Endodermal cell (in vitro differentiated cells): ENCODE results near the gene CAMK2B. TPM values are rescaled to one million over a fixed set of nuclear protein-coding genes. Genes with fewer than 3 reads are reported as not detected.

Experiments used
- DNase-seq: peaks from one replicate; pipeline ENCODE4 v3.0.0-alpha.2; 2017
- H3K27ac ChIP-seq: 2 replicates; pipeline ENCODE4 v1.5.1; 2013; ENCODE audit warnings: mild to moderate bottlenecking, low read depth, low read length, moderate library complexity
- H3K27me3 ChIP-seq: 2 replicates; pipeline ENCODE4 v1.6.1; 2013; ENCODE audit warnings: mild to moderate bottlenecking, low read length, moderate library complexity; ENCODE audit not compliant: insufficient read depth, control insufficient read depth, poor library complexity, severe bottlenecking
- H3K36me3 ChIP-seq: 2 replicates; pipeline ENCODE4 v1.7.0; 2013; ENCODE audit warnings: mild to moderate bottlenecking, low read length, moderate library complexity; ENCODE audit not compliant: control insufficient read depth, insufficient read depth
- H3K4me1 ChIP-seq: one replicate; pipeline ENCODE4 v1.7.0; 2013; ENCODE audit warnings: low read length; ENCODE audit not compliant: control insufficient read depth, insufficient read depth
- H3K4me3 ChIP-seq: 2 replicates; pipeline ENCODE4 v1.5.1; 2013; ENCODE audit warnings: mild to moderate bottlenecking, low read length, moderate library complexity
- H3K9ac ChIP-seq: 2 replicates; pipeline ENCODE4 v1.6.1; 2013; ENCODE audit warnings: mild to moderate bottlenecking, low read length, moderate library complexity; ENCODE audit not compliant: poor library complexity, severe bottlenecking; ENCODE audit errors: extremely low read depth
- H3K9me3 ChIP-seq: 2 replicates; pipeline ENCODE4 v1.6.1; 2013; ENCODE audit warnings: mild to moderate bottlenecking, low read length, moderate library complexity; ENCODE audit not compliant: control insufficient read depth
- H3K27ac Mint-ChIP-seq: 2 replicates; pipeline ENCODE4 v1.8.0; 2020; ENCODE audit warnings: mixed read lengths
- H3K27me3 Mint-ChIP-seq: 2 replicates; pipeline ENCODE4 v1.8.0; 2021; ENCODE audit warnings: mild to moderate bottlenecking, mixed read lengths; ENCODE audit not compliant: insufficient read depth
- H3K36me3 Mint-ChIP-seq: 2 replicates; pipeline ENCODE4 v1.8.0; 2020; ENCODE audit warnings: low read depth, mixed read lengths
- H3K4me1 Mint-ChIP-seq: 2 replicates; pipeline ENCODE4 v1.8.0; 2020; ENCODE audit warnings: mixed read lengths
- H3K4me3 Mint-ChIP-seq: 2 replicates; pipeline ENCODE4 v1.8.0; 2020; ENCODE audit warnings: mild to moderate bottlenecking, moderate library complexity, mixed read lengths
- H3K9me3 Mint-ChIP-seq: 2 replicates; pipeline ENCODE4 v1.8.0; 2020; ENCODE audit warnings: mild to moderate bottlenecking, mixed read lengths
- WGBS, 2 experiments: methylation state at CpG; one replicate each; pipeline versions ENCODE4 v1.1.5 to v1.1.7; 2013; ENCODE audit warnings: missing lambda C conversion rate in 2 of 2, mixed read lengths in 1 of 2; ENCODE audit not compliant: insufficient coverage in 1 of 2, insufficient read length in 1 of 2; 5-methylcytosine and 5-hydroxymethylcytosine counted together
- total RNA-seq, 2 donors: library from RNA; stranded (reverse); fragmentation: NEBNext Ultra II Directional in 1 of 2; extraction: Animal tissue kit (Norgen Biotek cat#: 25700) in 1 of 2; gene quantifications; 2 replicates in 1 of 2; 3 replicates in 1 of 2; pipeline ENCODE4 v1.2.1, GENCODE V29; 2021
- TF ChIP-seq, protein P1 (sequence below): fragments of 200-600 bp; sonication (generic); conservative IDR thresholded peaks from 2 replicates; pipeline ENCODE4 v1.5.0; 2021; ENCODE audit warnings: antibody characterized with exemption, mild to moderate bottlenecking

The CAMK2B gene
- total RNA-seq, 2 donors from 2014 or later = 0.26 TPM; not detected in 1

DNA sequence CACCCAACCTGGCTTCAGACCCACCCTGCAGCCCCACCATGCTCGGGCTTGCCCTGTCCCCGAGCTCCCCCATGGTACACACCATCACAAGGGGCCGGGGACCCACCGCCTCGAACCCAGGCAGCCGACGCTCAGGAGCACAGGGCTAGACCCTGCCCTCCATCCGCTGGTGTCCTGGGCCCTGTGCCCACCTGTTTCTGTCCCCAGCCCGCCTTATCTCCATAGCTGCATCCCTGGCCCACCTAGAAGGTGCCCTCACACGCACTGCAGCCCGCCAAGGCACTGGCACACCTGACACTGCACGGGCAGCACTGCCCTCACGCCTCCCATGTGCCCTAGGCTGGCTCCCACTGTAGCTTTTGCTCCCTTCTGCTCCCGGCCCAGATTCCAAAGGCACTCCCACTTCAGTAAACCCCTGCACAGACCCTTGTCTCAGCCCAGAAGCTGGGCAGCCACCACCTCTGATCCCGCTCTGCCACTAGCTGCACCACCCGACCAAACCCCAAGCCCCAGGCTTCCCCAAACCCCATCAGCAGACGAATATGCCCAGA lies 107.5 kb downstream of the CAMK2B start:
- Mint-ChIP-seq H3K27me3 (peaks cover 2% of the 10 kb centered on the region), H3K27ac (peak overlapping the region; percentile 82), H3K36me3 (no peaks in the 10 kb centered on the region), H3K4me3 (no peak overlapping the region), H3K9me3 (no peaks in the 10 kb centered on the region), H3K4me1 (peaks cover 11% of the 10 kb centered on the region)
- Histone ChIP-seq H3K4me3 (no peak overlapping the region), H3K4me1 (no peaks in the 10 kb centered on the region), H3K27ac (peak overlapping the region; percentile 87), H3K9me3 (no peaks in the 10 kb centered on the region), H3K27me3 (no peaks in the 10 kb centered on the region), H3K9ac (no peak overlapping the region), H3K36me3 (peaks cover 15% of the 10 kb centered on the region)
- 80 to 89% methylated on average over 3 to 17 of the region's 17 CpGs for WGBS, 2 experiments
- no peak for DNase-seq
- TF ChIP-seq, protein P1, sequence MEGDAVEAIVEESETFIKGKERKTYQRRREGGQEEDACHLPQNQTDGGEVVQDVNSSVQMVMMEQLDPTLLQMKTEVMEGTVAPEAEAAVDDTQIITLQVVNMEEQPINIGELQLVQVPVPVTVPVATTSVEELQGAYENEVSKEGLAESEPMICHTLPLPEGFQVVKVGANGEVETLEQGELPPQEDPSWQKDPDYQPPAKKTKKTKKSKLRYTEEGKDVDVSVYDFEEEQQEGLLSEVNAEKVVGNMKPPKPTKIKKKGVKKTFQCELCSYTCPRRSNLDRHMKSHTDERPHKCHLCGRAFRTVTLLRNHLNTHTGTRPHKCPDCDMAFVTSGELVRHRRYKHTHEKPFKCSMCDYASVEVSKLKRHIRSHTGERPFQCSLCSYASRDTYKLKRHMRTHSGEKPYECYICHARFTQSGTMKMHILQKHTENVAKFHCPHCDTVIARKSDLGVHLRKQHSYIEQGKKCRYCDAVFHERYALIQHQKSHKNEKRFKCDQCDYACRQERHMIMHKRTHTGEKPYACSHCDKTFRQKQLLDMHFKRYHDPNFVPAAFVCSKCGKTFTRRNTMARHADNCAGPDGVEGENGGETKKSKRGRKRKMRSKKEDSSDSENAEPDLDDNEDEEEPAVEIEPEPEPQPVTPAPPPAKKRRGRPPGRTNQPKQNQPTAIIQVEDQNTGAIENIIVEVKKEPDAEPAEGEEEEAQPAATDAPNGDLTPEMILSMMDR = no peak

GRCh38 chr7:44217223-44217714 lies 108.1 kb downstream of the CAMK2B start:
- no peak overlapping the region for H3K27ac Mint-ChIP-seq
- no peaks in the 10 kb centered on the region for H3K9me3 ChIP-seq
- H3K9me3 Mint-ChIP-seq = no peaks in the 10 kb centered on the region
- H3K4me3 Mint-ChIP-seq = no peak overlapping the region
- TF ChIP-seq, protein P1 = no peak
- H3K4me1 ChIP-seq = no peaks in the 10 kb centered on the region
- peaks cover 2% of the 10 kb centered on the region for H3K27me3 Mint-ChIP-seq
- no peak overlapping the region for H3K9ac ChIP-seq
- no peaks in the 10 kb centered on the region for H3K27me3 ChIP-seq
- H3K36me3 ChIP-seq = peaks cover 21% of the 10 kb centered on the region
- DNase-seq = no peak
- peaks cover 11% of the 10 kb centered on the region for H3K4me1 Mint-ChIP-seq
- no peak overlapping the region for H3K4me3 ChIP-seq
- H3K27ac ChIP-seq = no peak overlapping the region
- H3K36me3 Mint-ChIP-seq = peaks cover 3% of the 10 kb centered on the region
- WGBS, 2 experiments = 93 to 97% methylated on average over 9 to 19 of the region's 19 CpGs

GRCh38 chr7:44216521-44217222 lies 108.7 kb downstream of the CAMK2B start:
- H3K9ac ChIP-seq = no peak overlapping the region
- 92 to 93% methylated on average over 10 to 13 of the region's 13 CpGs for WGBS, 2 experiments
- Mint-ChIP-seq H3K36me3 (peaks cover 7% of the 10 kb centered on the region), H3K4me3 (no peak overlapping the region), H3K4me1 (peaks cover 11% of the 10 kb centered on the region), H3K27ac (no peak overlapping the region), H3K9me3 (no peaks in the 10 kb centered on the region), H3K27me3 (no peaks in the 10 kb centered on the region)
- DNase-seq = no peak
- H3K27ac ChIP-seq = no peak overlapping the region
- H3K4me3 ChIP-seq = no peak overlapping the region
- H3K27me3 ChIP-seq = no peaks in the 10 kb centered on the region
- H3K4me1 ChIP-seq = no peaks in the 10 kb centered on the region
- H3K36me3 ChIP-seq = peaks cover 27% of the 10 kb centered on the region
- no peaks in the 10 kb centered on the region for H3K9me3 ChIP-seq
- TF ChIP-seq, protein P1 = no peak
